Left lung (tissue), 10 donors: ENCODE data around the gene PSMA4. TPM values are rescaled to one million over a fixed set of nuclear protein-coding genes. Genes with fewer than 3 reads are reported as not detected.

Source experiments
- ATAC-seq: fragments of 200-7000 bp; cut with Tn5 transposase; one replicate; pipeline ENCODE4 v1.9.1; 2020; ENCODE audit warnings: moderate library complexity
- DNase-seq, 4 donors: peaks; one replicate each; pipeline ENCODE4 v3.0.0-alpha.2; 2013 to 2020
- H3K27ac ChIP-seq, 2 donors: fragments of 200-600 bp; sonication (generic) in 1 of 2; one replicate each; pipeline versions ENCODE4 v1.5.0 to v1.8.0; 2020 to 2021
- H3K27me3 ChIP-seq, 2 donors: fragments of 200-600 bp; sonication (generic) in 1 of 2; one replicate each; pipeline versions ENCODE4 v1.5.0 to v1.8.0; 2020 to 2021
- H3K36me3 ChIP-seq, 2 donors: fragments of 200-600 bp; sonication (generic) in 1 of 2; one replicate each; pipeline versions ENCODE4 v1.5.0 to v1.8.0; 2020 to 2021
- H3K4me1 ChIP-seq, 2 donors: fragments of 200-600 bp; one replicate each; pipeline ENCODE4 v1.8.0; 2021
- H3K4me3 ChIP-seq, 2 donors: fragments of 200-600 bp; sonication (generic) in 1 of 2; one replicate each; pipeline versions ENCODE4 v1.5.0 to v1.8.0; 2020 to 2021; ENCODE audit warnings: mild to moderate bottlenecking in 1 of 2
- H3K9me3 ChIP-seq, 2 donors: fragments of 200-600 bp; sonication (generic) in 1 of 2; one replicate each; pipeline versions ENCODE4 v1.5.0 to v1.8.0; 2020 to 2021
- intact Hi-C, 2 donors: fragments of 100-400 bp; cut with DNase I; formaldehyde crosslinking; loops; one replicate each; pipeline versions ENCODE4 v1.11.2 to v1.14.2; 2022
- polyA plus RNA-seq, 6 donors: library from polyadenylated mRNA; unstranded; fragments of 120-200 nt; gene quantifications; one replicate each; pipeline ENCODE4 v1.2.1, GENCODE V29; 2013; ENCODE audit not compliant: insufficient read length in 6 of 6
- total RNA-seq, 2 donors: library from RNA; stranded (reverse); fragmentation: NEBNext Ultra II Directional; extraction: Animal tissue kit (Norgen Biotek cat#: 25700); gene quantifications; one replicate each; pipeline ENCODE4 v1.2.1, GENCODE V29; 2021
- TF ChIP-seq, protein P1 (sequence below), 2 donors: fragments of 200-600 bp; sonication (generic) in 1 of 2; IDR thresholded peaks; one replicate each; pipeline versions ENCODE4 v1.5.0 to v1.8.0; 2021; ENCODE audit warnings: antibody characterized with exemption in 2 of 2
- donor health status: DM: no; HTN: yes; CAD: no.
- donor health status: DM: no; HTN: no; CAD: no.

Gene PSMA4
- total and polyA plus RNA-seq, 8 donors, result 143 to 233 (median 222) TPM

GRCh38 chr15:78570710-78571109, 30.5 kb downstream of the PSMA4 start:
- no peaks in the 10 kb centered on the region for H3K9me3 ChIP-seq
- H3K4me1 ChIP-seq, result peaks cover 6 to 9% of the 10 kb centered on the region in 2 donors
- no peak overlapping the region for H3K4me3 ChIP-seq
- TF ChIP-seq, protein P1, sequence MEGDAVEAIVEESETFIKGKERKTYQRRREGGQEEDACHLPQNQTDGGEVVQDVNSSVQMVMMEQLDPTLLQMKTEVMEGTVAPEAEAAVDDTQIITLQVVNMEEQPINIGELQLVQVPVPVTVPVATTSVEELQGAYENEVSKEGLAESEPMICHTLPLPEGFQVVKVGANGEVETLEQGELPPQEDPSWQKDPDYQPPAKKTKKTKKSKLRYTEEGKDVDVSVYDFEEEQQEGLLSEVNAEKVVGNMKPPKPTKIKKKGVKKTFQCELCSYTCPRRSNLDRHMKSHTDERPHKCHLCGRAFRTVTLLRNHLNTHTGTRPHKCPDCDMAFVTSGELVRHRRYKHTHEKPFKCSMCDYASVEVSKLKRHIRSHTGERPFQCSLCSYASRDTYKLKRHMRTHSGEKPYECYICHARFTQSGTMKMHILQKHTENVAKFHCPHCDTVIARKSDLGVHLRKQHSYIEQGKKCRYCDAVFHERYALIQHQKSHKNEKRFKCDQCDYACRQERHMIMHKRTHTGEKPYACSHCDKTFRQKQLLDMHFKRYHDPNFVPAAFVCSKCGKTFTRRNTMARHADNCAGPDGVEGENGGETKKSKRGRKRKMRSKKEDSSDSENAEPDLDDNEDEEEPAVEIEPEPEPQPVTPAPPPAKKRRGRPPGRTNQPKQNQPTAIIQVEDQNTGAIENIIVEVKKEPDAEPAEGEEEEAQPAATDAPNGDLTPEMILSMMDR (IDR thresholded peaks at IDR 0.05), result no peak
- no peaks in the 10 kb centered on the region for H3K36me3 ChIP-seq
- ATAC-seq, result no peak
- intact Hi-C loops, result no loop called here
- H3K27ac ChIP-seq, result no peak overlapping the region
- DNase-seq, result no peak
- H3K27me3 ChIP-seq, result peaks cover 8 to 40% of the 10 kb centered on the region in 2 donors

DNA sequence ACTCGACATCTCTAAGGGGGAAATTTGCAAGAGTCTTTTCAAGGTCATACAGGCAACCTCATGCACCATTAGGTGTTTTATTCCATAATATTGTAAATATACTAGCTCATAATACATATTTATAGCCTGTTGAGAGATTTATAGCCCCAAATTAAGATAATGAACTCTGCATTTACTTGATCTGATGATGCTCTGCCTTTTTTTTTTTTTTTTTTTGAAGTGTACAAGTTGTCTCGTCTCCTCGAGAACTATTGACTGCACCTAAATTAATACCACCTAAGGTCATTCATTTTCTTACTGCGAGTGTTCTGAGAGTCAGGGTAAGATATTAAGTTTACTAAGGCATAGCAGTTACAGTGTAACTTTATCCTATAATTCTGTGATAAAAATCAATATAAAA, 31.1 kb downstream of the PSMA4 start:
- Histone ChIP-seq H3K27ac (no peak overlapping the region), H3K4me1 (peaks cover 0 to 2% of the 10 kb centered on the region in 2 donors), H3K36me3 (no peaks in the 10 kb centered on the region), H3K27me3 (peaks cover 8 to 33% of the 10 kb centered on the region in 2 donors), H3K4me3 (no peak overlapping the region), H3K9me3 (no peaks in the 10 kb centered on the region)
- TF ChIP-seq, protein P1 (IDR thresholded peaks at IDR 0.05), result no peak
- DNase-seq (no peak), ATAC-seq (no peak)
- intact Hi-C loops, result no loop called here

GRCh38 chr15:78573416-78573815, 33.2 kb downstream of the PSMA4 start:
- H3K36me3 ChIP-seq, result no peaks in the 10 kb centered on the region
- TF ChIP-seq, protein P1 (IDR thresholded peaks at IDR 0.05), result no peak
- DNase-seq, result no peak
- no peak overlapping the region for H3K4me3 ChIP-seq
- H3K9me3 ChIP-seq, result no peaks in the 10 kb centered on the region
- intact Hi-C loops, result no loop called here
- ATAC-seq, result no peak
- peaks cover 0 to 15% of the 10 kb centered on the region in 2 donors for H3K27me3 ChIP-seq
- no peak overlapping the region for H3K27ac ChIP-seq
- no peaks in the 10 kb centered on the region for H3K4me1 ChIP-seq

DNA sequence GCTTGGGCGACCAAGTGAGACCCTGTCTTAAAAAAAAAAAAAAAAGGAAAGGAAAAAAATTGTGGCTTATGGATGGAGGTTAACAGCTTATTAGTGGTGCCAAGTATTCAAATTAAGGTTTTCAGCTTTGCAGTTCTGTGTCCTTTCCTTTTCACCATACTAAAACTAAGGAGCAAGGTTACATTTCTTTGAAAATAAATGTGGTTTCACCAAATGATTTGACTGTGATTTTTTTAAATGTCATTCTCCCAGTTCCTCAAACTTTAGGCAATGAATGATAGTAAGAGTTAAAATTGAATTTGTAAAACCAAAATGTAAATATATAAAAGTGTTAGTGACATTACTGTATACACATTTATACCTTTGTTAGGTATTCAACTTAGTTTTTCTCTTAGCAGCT, 34.7 kb downstream of the PSMA4 start:
- H3K36me3 ChIP-seq, result no peaks in the 10 kb centered on the region
- TF ChIP-seq, protein P1 (IDR thresholded peaks at IDR 0.05), result no peak
- H3K27me3 ChIP-seq, result peaks cover 0 to 2% of the 10 kb centered on the region in 2 donors
- ATAC-seq, result no peak
- no peak for DNase-seq
- no peak overlapping the region for H3K4me3 ChIP-seq
- H3K27ac ChIP-seq, result no peak overlapping the region
- no peaks in the 10 kb centered on the region for H3K9me3 ChIP-seq
- intact Hi-C loops, result no loop called here
- no peaks in the 10 kb centered on the region for H3K4me1 ChIP-seq

DNA sequence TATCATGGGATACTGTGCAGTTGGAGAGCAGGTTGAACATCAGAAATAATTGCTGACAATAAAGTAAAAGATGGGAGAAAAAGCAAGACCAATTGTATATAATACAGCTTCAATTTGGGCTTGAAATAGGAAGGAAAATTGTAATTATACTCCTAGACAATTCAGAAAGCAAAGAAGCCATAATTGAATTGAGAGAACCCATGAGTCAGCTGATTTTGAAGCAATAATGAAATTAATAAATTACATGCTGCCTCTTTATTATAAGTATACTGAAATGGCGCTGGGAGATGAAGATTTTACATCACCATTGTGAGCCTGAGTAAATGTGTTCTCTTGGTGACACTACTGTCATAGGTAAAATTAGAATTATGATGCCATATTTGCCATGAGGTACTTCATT, 57.3 kb downstream of the PSMA4 start:
- no peak overlapping the region for H3K4me3 ChIP-seq
- TF ChIP-seq, protein P1 (IDR thresholded peaks at IDR 0.05), result no peak
- intact Hi-C loops, result no loop called here
- H3K36me3 ChIP-seq, result no peaks in the 10 kb centered on the region
- H3K4me1 ChIP-seq, result no peaks in the 10 kb centered on the region
- no peaks in the 10 kb centered on the region for H3K27me3 ChIP-seq
- ATAC-seq, result no peak
- H3K9me3 ChIP-seq, result no peaks in the 10 kb centered on the region
- H3K27ac ChIP-seq, result no peak overlapping the region
- no peak for DNase-seq
